Loucy (cell line): ENCODE data around the gene AMZ2.
"Not testable (repeated sequence)": the region's sequence is repeated elsewhere in the genome, so short reads cannot be mapped to it uniquely, and the experiment has no call there.

ENCODE experiments used
- CTCF ChIP-seq: fragments of 200-600 bp; sonication (generic); conservative IDR thresholded peaks from 2 replicates; pipeline ENCODE4 v1.5.1; 2014; ENCODE audit warnings: mild to moderate bottlenecking, antibody characterized with exemption, low read length
- EZH2phosphoT487 ChIP-seq: fragments of 200-600 bp; IDR thresholded peaks from 2 replicates; pipeline ENCODE4 v1.6.1; 2018; ENCODE audit warnings: antibody characterized with exemption, mild to moderate bottlenecking, moderate library complexity, borderline replicate concordance

GRCh38 chr17:68215453-68215852 is 32.4 kb upstream of the AMZ2 start:
- TF ChIP-seq CTCF, EZH2phosphoT487: not testable (repeated sequence)
